ENCODE data around the gene SRRM5. TPM values are rescaled to one million over a fixed set of nuclear protein-coding genes. Genes with fewer than 3 reads are reported as not detected.
A peak's percentile ranks its signal among the peaks of the same experiment; 100 is the strongest.
"Not testable (repeated sequence)": the region's sequence is repeated elsewhere in the genome, so short reads cannot be mapped to it uniquely, and the experiment has no call there.

Gene SRRM5
- polyA plus RNA-seq, 1 of the 3 experiments (the other 2 are of a cell fraction), result 0.15 TPM

DNA sequence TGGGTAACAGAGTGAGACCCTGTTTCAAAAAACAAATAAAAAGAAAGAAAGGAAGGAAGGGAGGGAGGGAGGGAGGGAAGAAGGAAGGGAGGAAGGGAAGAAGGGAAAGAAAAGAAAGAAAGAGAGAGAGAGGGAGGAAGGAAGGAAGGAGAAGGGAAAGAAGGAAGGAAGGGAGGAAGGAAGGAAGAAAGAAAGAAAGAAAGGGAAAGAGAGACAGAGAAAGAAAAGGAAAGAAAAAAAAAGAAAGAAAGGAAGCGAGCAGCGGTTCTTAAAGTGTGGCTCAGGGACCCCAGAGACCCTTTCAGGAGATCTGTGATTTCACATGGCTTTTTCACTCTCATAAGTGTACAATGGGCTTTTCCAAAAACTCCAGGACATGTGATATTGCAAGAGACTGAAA is 37.6 kb downstream of the SRRM5 start:
- Histone ChIP-seq H3K27ac (ENCODE audit: low read depth in 2 of 2, low read length in 1 of 2) (no peak overlapping the region), H3K9me2 (no peaks in the 10 kb centered on the region), H3K4me1 (ENCODE audit: control insufficient read depth in 1 of 2, insufficient read depth in 2 of 2, low read depth in 1 of 2, low read length in 1 of 2) (no peaks in the 10 kb centered on the region), H3K79me2 (ENCODE audit: insufficient read depth) (no peaks in the 10 kb centered on the region), H3K4me3 (ENCODE audit: low read depth in 2 of 2, low read length in 1 of 2) (no peak overlapping the region), H2AFZ (ENCODE audit: low read depth) (no peak overlapping the region), H4K20me1 (ENCODE audit: insufficient read depth) (no peaks in the 10 kb centered on the region), H3K9ac (no peak overlapping the region), H3K4me2 (no peak overlapping the region), H3F3A (replicated peaks; ENCODE audit: insufficient read depth) (peaks cover 28% of the 10 kb centered on the region), H3K9me3 (no peaks in the 10 kb centered on the region), H3K36me3 (replicated peaks in 1 of 2; ENCODE audit: control insufficient read depth in 1 of 2, insufficient read depth in 2 of 2, low read length in 1 of 2) (peaks cover 0 to 55% of the 10 kb centered on the region in 2 experiments), H3K27me3 (ENCODE audit: insufficient read depth) (no peaks in the 10 kb centered on the region)
- ChIA-PET POLR2A (no interaction called here), CTCF (interaction anchor here (1.1 kb wide), 1 partner anchor 94 kb away, joined by 5 read pairs; no protein-coding TSS in a partner anchor)
- TF ChIP-seq, protein P1, sequence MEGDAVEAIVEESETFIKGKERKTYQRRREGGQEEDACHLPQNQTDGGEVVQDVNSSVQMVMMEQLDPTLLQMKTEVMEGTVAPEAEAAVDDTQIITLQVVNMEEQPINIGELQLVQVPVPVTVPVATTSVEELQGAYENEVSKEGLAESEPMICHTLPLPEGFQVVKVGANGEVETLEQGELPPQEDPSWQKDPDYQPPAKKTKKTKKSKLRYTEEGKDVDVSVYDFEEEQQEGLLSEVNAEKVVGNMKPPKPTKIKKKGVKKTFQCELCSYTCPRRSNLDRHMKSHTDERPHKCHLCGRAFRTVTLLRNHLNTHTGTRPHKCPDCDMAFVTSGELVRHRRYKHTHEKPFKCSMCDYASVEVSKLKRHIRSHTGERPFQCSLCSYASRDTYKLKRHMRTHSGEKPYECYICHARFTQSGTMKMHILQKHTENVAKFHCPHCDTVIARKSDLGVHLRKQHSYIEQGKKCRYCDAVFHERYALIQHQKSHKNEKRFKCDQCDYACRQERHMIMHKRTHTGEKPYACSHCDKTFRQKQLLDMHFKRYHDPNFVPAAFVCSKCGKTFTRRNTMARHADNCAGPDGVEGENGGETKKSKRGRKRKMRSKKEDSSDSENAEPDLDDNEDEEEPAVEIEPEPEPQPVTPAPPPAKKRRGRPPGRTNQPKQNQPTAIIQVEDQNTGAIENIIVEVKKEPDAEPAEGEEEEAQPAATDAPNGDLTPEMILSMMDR (IDR thresholded peaks at IDR 0.05), result no peak
- no peak for TF ChIP-seq RCOR1 (IDR thresholded peaks at IDR 0.05; ENCODE audit: low read length)
- TF ChIP-seq TCF12 (IDR thresholded peaks at IDR 0.05), result no peak
- TF ChIP-seq, protein P2, sequence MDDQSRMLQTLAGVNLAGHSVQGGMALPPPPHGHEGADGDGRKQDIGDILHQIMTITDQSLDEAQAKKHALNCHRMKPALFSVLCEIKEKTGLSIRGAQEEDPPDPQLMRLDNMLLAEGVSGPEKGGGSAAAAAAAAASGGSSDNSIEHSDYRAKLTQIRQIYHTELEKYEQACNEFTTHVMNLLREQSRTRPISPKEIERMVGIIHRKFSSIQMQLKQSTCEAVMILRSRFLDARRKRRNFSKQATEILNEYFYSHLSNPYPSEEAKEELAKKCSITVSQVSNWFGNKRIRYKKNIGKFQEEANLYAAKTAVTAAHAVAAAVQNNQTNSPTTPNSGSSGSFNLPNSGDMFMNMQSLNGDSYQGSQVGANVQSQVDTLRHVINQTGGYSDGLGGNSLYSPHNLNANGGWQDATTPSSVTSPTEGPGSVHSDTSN (IDR thresholded peaks at IDR 0.05), result no peak
- no peak for TF ChIP-seq RXRA (IDR thresholded peaks at IDR 0.05; ENCODE audit: borderline replicate concordance, low read depth)
- TF ChIP-seq NRF1 (IDR thresholded peaks at IDR 0.05; ENCODE audit: low read depth, low read length), result no peak
- DNase-seq, result no peak
- 94% methylated on average over 2 of the region's 2 CpGs for WGBS (ENCODE audit: low lambda C conversion rate)

DNA sequence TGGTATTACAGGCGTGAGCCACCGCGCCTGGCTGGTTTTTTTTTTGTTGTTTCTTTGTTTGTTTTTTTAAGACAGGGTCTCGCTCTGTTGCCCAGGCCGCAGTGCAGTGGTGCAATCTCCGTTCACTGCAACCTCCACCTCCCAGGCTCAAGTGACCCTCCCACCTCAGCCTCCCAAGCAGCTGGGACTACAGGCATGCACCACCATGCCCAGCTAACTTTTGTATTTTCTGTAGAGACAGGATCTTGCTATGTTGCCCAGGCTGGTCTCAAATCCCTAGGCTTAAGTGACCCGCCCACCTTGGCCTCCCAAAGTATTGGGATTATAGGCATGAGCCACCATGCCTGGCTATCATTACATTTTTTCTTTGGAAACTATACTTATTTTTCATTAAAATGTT is 38.4 kb downstream of the SRRM5 start:
- H2AFZ ChIP-seq (ENCODE audit: low read depth); H3K9me3 ChIP-seq; H3K27ac ChIP-seq (ENCODE audit: low read depth in 2 of 2, low read length in 1 of 2); H3K27me3 ChIP-seq (ENCODE audit: insufficient read depth); H3K9me2 ChIP-seq; POLR2A ChIA-PET; H3K9ac ChIP-seq; H3K4me3 ChIP-seq (ENCODE audit: low read depth in 2 of 2, low read length in 1 of 2); H3K4me1 ChIP-seq (ENCODE audit: control insufficient read depth in 1 of 2, insufficient read depth in 2 of 2, low read depth in 1 of 2, low read length in 1 of 2); H3K4me2 ChIP-seq; H4K20me1 ChIP-seq (ENCODE audit: insufficient read depth); H3K79me2 ChIP-seq (ENCODE audit: insufficient read depth); DNase-seq: not testable (repeated sequence)
- WGBS (ENCODE audit: low lambda C conversion rate), result over 99% methylated on average over 7 of the region's 7 CpGs
- CTCF ChIA-PET, result interaction anchor here (1.1 kb wide), 1 partner anchor 95 kb away, joined by 5 read pairs; no protein-coding TSS in a partner anchor
- Histone ChIP-seq H3K36me3 (replicated peaks in 1 of 2; ENCODE audit: control insufficient read depth in 1 of 2, insufficient read depth in 2 of 2, low read length in 1 of 2) (peaks cover 2 to 55% of the 10 kb centered on the region in 2 experiments), H3F3A (replicated peaks; ENCODE audit: insufficient read depth) (peaks cover 28% of the 10 kb centered on the region)

DNA sequence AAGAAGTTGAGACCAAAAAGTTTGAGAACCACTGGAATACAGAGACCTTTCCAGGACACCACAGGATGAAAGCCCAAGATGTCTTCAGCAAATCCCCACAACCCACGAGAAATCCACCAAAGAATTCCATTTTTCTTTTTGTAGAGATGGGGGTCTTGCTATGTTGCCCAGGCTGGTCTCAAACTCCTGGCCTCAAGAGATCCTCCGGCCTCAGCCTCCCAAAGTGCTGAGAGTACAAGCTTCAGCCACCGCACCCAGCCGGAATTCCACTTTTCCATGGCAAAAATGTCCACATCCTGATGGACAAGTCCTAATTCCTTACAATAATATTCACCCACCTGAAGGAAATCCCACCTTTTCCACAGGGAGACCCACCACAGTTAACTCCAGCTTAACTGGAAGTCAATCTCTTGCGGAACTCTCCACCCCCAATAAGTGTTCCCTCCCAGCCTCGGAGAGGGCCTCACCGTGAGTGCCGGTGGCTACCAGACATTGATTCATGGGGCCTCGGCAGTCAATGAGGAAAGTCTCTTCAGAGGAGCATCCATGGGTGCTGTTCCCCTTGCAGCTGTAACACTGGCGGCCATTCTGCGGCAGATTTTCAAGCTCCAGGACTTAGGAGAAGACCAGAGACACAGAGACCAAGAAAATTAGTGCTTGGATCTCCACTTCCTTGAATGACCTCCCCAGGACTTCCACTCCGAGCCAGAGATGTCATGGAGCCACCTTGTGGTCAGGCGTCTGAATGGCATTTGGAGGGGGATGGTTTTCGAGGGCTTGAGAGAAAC is 40.1 kb downstream of the SRRM5 start:
- no peak overlapping the region for H3K4me2 ChIP-seq
- H3F3A ChIP-seq (replicated peaks; ENCODE audit: insufficient read depth), result peaks cover 23% of the 10 kb centered on the region
- ChIA-PET POLR2A (no interaction called here), CTCF (interaction anchor here (0.6 to 2.5 kb wide), 17 partner anchors 9 to 205 kb away, joined by 3 to 15 read pairs (median 4); no protein-coding TSS in a partner anchor)
- no peaks in the 10 kb centered on the region for H4K20me1 ChIP-seq (ENCODE audit: insufficient read depth)
- no peaks in the 10 kb centered on the region for H3K4me1 ChIP-seq (ENCODE audit: control insufficient read depth in 1 of 2, insufficient read depth in 2 of 2, low read depth in 1 of 2, low read length in 1 of 2)
- peak; percentile 72 for DNase-seq
- H3K9me2 ChIP-seq, result no peaks in the 10 kb centered on the region
- H3K27me3 ChIP-seq (ENCODE audit: insufficient read depth), result no peaks in the 10 kb centered on the region
- H3K4me3 ChIP-seq (ENCODE audit: low read depth in 2 of 2, low read length in 1 of 2), result no peak overlapping the region; a peak in 1 of 4 replicates
- TF ChIP-seq TAF1 (IDR thresholded peaks at IDR 0.05; ENCODE audit: borderline replicate concordance, low read depth, low read length) (no peak), RXRA (IDR thresholded peaks at IDR 0.05; ENCODE audit: borderline replicate concordance, low read depth) (no peak), RAD21 (IDR thresholded peaks at IDR 0.05; ENCODE audit: low read length) (peak; percentile 81), GABPA (IDR thresholded peaks at IDR 0.05; ENCODE audit: low read depth) (no peak), JUND (IDR thresholded peaks at IDR 0.05) (no peak), YY1 (IDR thresholded peaks at IDR 0.05; ENCODE audit: low read depth) (no peak), SMC3 (IDR thresholded peaks at IDR 0.05; ENCODE audit: low read depth, low read length) (peak; percentile 64), EZH2phosphoT487 (IDR thresholded peaks at IDR 0.05; ENCODE audit: borderline replicate concordance, low read depth) (no peak)
- TF ChIP-seq, protein P1 (IDR thresholded peaks at IDR 0.05), result peak; percentile 70
- H3K36me3 ChIP-seq (replicated peaks in 1 of 2; ENCODE audit: control insufficient read depth in 1 of 2, insufficient read depth in 2 of 2, low read length in 1 of 2), result peaks cover 3 to 59% of the 10 kb centered on the region in 2 experiments
- H3K27ac ChIP-seq (ENCODE audit: low read depth in 2 of 2, low read length in 1 of 2), result no peak overlapping the region; a peak in 1 of 4 replicates
- H2AFZ ChIP-seq (ENCODE audit: low read depth), result peak overlapping the region; percentile 63; the same call in 1 of the 2 replicates
- 75% methylated on average over 12 of the region's 14 CpGs for WGBS (ENCODE audit: low lambda C conversion rate)
- H3K9ac ChIP-seq, result no peak overlapping the region
- H3K79me2 ChIP-seq (ENCODE audit: insufficient read depth), result 0 out of 2 replicates have a peak, but pooled peaks cover under 1% of the 10 kb centered on the region
- H3K9me3 ChIP-seq, result no peaks in the 10 kb centered on the region
